Measurements from ENCODE around the gene SNURF.

Gene SNURF

GRCh38 chr15:24977686-24978085 lies 22.9 kb downstream of the SNURF start:
- no peaks in the 10 kb centered on the region for H3K27me3 Mint-ChIP-seq (ENCODE audit: low read depth)
- H3K4me3 Mint-ChIP-seq, result no peak overlapping the region
- H3K27ac Mint-ChIP-seq, result no peak overlapping the region
- H3K36me3 Mint-ChIP-seq (ENCODE audit: low read depth), result peaks cover 81% of the 10 kb centered on the region
- TF ChIP-seq CTCF (IDR thresholded peaks at IDR 0.05; ENCODE audit: unreplicated experiment in 3 of 3), result no peak
- no peaks in the 10 kb centered on the region for H3K4me1 Mint-ChIP-seq
- H3K9me3 Mint-ChIP-seq, result peaks cover 33% of the 10 kb centered on the region

- Mint-ChIP-seq H3K9me3 (peaks cover 29% of the 10 kb centered on the region), H3K4me3 (no peak overlapping the region), H3K27ac (no peak overlapping the region), H3K36me3 (ENCODE audit: low read depth) (peaks cover 73% of the 10 kb centered on the region), H3K4me1 (no peaks in the 10 kb centered on the region), H3K27me3 (ENCODE audit: low read depth) (no peaks in the 10 kb centered on the region)
- no peak for TF ChIP-seq CTCF (IDR thresholded peaks at IDR 0.05; ENCODE audit: unreplicated experiment in 3 of 3)
Measured at GRCh38 chr15:24985224-24985623, 30.4 kb downstream of the SNURF start.

GRCh38 chr15:24986653-24987052 lies 31.9 kb downstream of the SNURF start:
- Mint-ChIP-seq H3K9me3 (peaks cover 27% of the 10 kb centered on the region), H3K27me3 (ENCODE audit: low read depth) (no peaks in the 10 kb centered on the region), H3K4me1 (no peaks in the 10 kb centered on the region), H3K4me3 (no peak overlapping the region), H3K27ac (no peak overlapping the region), H3K36me3 (ENCODE audit: low read depth) (peaks cover 77% of the 10 kb centered on the region)
- no peak for TF ChIP-seq CTCF (IDR thresholded peaks at IDR 0.05; ENCODE audit: unreplicated experiment in 3 of 3)

Measured in nephron (organoid).